Natural killer cell (primary cell): ENCODE results near the gene SMO. TPM values are rescaled to one million over a fixed set of nuclear protein-coding genes. Genes with fewer than 3 reads are reported as not detected.

Source experiments
- ATAC-seq, 3 donors: fragments of 150-1000 bp in 2 of 3; fragments of 200-7000 bp in 1 of 3; cut with Tn5 transposase; 1 replicate in 1 of 3; 2 replicates in 2 of 3; pipeline ENCODE4 v1.10.0; 2021; ENCODE audit warnings: mild to moderate bottlenecking in 2 of 3, moderate library complexity in 2 of 3
- DNase-seq, 2 donors: peaks; one replicate each; pipeline versions ENCODE4 v3.0.0 to v3.0.0-alpha.2; 2013 to 2021; ENCODE audit warnings: mixed read lengths in 1 of 2
- H3K27ac ChIP-seq: one replicate; pipeline ENCODE4 v1.5.1; 2013; ENCODE audit warnings: mild to moderate bottlenecking, low read length
- H3K27me3 ChIP-seq: one replicate; pipeline ENCODE4 v1.6.1; 2013; ENCODE audit warnings: low read length; ENCODE audit not compliant: control insufficient read depth, insufficient read depth
- H3K36me3 ChIP-seq: one replicate; pipeline ENCODE4 v1.6.1; 2013; ENCODE audit warnings: low read length; ENCODE audit not compliant: control insufficient read depth, insufficient read depth
- H3K4me1 ChIP-seq: one replicate; pipeline ENCODE4 v1.6.1; 2013; ENCODE audit warnings: low read length; ENCODE audit not compliant: control insufficient read depth, insufficient read depth
- H3K4me3 ChIP-seq: one replicate; pipeline ENCODE4 v1.5.1; 2013; ENCODE audit warnings: low read length
- H3K9me3 ChIP-seq: one replicate; pipeline ENCODE4 v1.6.1; 2013; ENCODE audit warnings: low read length; ENCODE audit not compliant: control insufficient read depth, insufficient read depth
- H3K27ac Mint-ChIP-seq, 2 donors: one replicate each; pipeline ENCODE4 v1.8.0; 2022; ENCODE audit warnings: mild to moderate bottlenecking in 2 of 2, mixed read lengths in 2 of 2, moderate library complexity in 1 of 2
- H3K27me3 Mint-ChIP-seq, 2 donors: one replicate each; pipeline ENCODE4 v1.8.0; 2022; ENCODE audit warnings: low read depth in 2 of 2, mixed read lengths in 2 of 2
- H3K36me3 Mint-ChIP-seq: one replicate; pipeline ENCODE4 v1.8.0; 2022; ENCODE audit warnings: mixed read lengths
- H3K4me1 Mint-ChIP-seq, 2 donors: one replicate each; pipeline ENCODE4 v1.8.0; 2022; ENCODE audit warnings: mixed read lengths in 2 of 2
- H3K4me3 Mint-ChIP-seq: one replicate; pipeline ENCODE4 v1.8.0; 2022; ENCODE audit warnings: mild to moderate bottlenecking, moderate library complexity, mixed read lengths
- H3K9me3 Mint-ChIP-seq, 2 donors: one replicate each; pipeline ENCODE4 v1.8.0; 2022; ENCODE audit warnings: mixed read lengths in 2 of 2
- CTCF ChIP-seq: fragments of 200-600 bp; IDR thresholded peaks from one replicate; pipeline ENCODE4 v1.8.0; 2022; ENCODE audit warnings: antibody characterized with exemption
- WGBS: methylation state at CpG from one replicate; pipeline ENCODE4 v1.1.7; 2013; ENCODE audit warnings: missing lambda C conversion rate; ENCODE audit not compliant: insufficient coverage; 5-methylcytosine and 5-hydroxymethylcytosine counted together
- intact Hi-C: fragments of 100-400 bp; cut with micrococcal nuclease; formaldehyde crosslinking; loops from one replicate; pipeline ENCODE4 v1.14.2; 2022
- total RNA-seq, 4 donors: library from RNA; stranded (reverse); fragments of 120-200 nt in 1 of 4; gene quantifications; one replicate each; pipeline versions ENCODE4 v1.2.3 to v1.2.4, GENCODE V29; 2013 to 2022

SMO gene
- total RNA-seq, 3 donors from 2014 or later (not counting 1 experiment from before 2014, with no cell fraction given) = 0.09 to 0.50 (median 0.50) TPM

- H3K4me1 Mint-ChIP-seq = peaks cover 5 to 7% of the 10 kb centered on the region in 2 donors
- TF ChIP-seq CTCF = no peak
- ATAC-seq (no peak), DNase-seq (no peak)
- H3K4me3 ChIP-seq = no peak overlapping the region
- no peak overlapping the region for H3K4me3 Mint-ChIP-seq
- no peak overlapping the region for H3K27ac Mint-ChIP-seq
- H3K27ac ChIP-seq = no peak overlapping the region
- H3K4me1 ChIP-seq = peaks cover 14% of the 10 kb centered on the region
- intact Hi-C loops = no loop called here
- H3K36me3 Mint-ChIP-seq = no peaks in the 10 kb centered on the region
- no peaks in the 10 kb centered on the region for H3K36me3 ChIP-seq
- no peaks in the 10 kb centered on the region for H3K9me3 Mint-ChIP-seq
- H3K27me3 Mint-ChIP-seq = peaks cover 29 to 30% of the 10 kb centered on the region in 2 donors
- H3K9me3 ChIP-seq = no peaks in the 10 kb centered on the region
- peaks cover 15% of the 10 kb centered on the region for H3K27me3 ChIP-seq
- 93% methylated on average over 6 of the region's 6 CpGs for WGBS
These were observed 1.6 kb upstream of the SMO start for GRCh38 chr7:129186749-129187260.

DNA sequence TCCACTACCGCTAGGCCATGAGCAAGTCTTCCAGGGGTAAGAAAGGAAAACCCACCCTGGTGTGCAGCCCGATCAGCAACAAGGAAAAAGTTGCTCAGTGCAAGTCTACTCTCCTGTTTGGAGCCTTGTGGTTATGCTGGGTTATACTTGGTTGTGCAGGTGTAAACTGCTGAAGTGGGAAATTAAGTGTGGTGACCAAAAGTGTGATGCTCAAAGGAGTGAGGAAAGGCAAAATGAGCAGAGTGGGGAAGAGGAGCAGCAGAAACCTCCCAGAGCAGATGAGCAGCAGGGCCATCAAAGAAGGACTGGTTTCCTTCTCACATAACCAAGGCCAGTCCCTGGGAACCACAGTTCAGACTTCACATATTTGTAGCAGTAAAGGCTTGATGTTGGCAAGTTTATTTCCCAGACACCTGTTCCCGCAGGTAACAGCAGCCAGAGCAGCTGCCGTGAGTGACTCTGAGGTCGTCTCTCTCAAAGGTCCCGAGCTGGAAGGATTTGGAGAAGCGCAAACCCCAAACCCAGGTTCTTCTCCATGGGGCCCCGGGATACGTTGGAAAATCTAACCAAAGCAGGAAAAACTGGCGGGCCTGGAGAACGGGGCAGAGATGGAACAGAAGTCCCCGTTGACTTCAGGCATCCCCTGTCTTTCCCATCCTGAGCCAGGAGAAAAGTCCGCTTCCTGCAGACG is 607 bp upstream of the SMO start:
- Histone ChIP-seq H3K27ac (no peak overlapping the region), H3K27me3 (peaks cover 15% of the 10 kb centered on the region), H3K4me3 (peak overlapping the region; percentile 13), H3K36me3 (no peaks in the 10 kb centered on the region), H3K4me1 (peaks cover 14% of the 10 kb centered on the region), H3K9me3 (no peaks in the 10 kb centered on the region)
- Mint-ChIP-seq H3K4me3 (peak overlapping the region; percentile 67), H3K27me3 (peaks cover 37 to 39% of the 10 kb centered on the region in 2 donors), H3K4me1 (peaks cover 5 to 7% of the 10 kb centered on the region in 2 donors), H3K9me3 (no peaks in the 10 kb centered on the region), H3K36me3 (no peaks in the 10 kb centered on the region), H3K27ac (no peak overlapping the region)
- TF ChIP-seq CTCF = no peak
- intact Hi-C loops = no loop called here
- no peak for ATAC-seq
- WGBS = 36% methylated on average over 13 of the region's 14 CpGs
- DNase-seq = no peak

DNA sequence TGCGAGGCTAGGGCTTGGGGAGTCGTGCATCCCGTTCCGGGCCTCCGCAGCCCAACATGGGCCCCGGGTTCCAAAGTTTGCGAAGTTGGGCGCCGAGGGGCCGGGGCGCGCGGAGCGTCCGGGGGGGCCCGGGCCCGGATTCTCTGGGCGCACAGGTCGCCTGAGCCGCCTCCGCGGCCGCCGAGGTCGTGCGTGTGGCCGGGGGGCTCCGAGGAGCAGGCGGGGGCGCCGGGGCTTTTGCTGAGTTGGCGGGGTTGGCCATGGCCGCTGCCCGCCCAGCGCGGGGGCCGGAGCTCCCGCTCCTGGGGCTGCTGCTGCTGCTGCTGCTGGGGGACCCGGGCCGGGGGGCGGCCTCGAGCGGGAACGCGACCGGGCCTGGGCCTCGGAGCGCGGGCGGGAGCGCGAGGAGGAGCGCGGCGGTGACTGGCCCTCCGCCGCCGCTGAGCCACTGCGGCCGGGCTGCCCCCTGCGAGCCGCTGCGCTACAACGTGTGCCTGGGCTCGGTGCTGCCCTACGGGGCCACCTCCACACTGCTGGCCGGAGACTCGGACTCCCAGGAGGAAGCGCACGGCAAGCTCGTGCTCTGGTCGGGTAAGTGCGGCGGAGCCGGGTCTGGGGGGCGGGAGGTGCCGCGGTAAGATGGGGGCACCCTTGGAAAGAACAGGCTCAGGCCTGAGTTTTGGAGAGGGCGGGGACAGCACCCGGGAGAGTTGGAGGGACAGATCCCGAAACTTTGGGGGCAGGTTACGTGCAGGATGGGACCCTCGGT is 643 bp downstream of the SMO start:
- intact Hi-C loops = no loop called here
- DNase-seq = no peak
- Histone ChIP-seq H3K36me3 (no peaks in the 10 kb centered on the region), H3K9me3 (no peaks in the 10 kb centered on the region), H3K4me1 (peaks cover 14% of the 10 kb centered on the region), H3K27me3 (peaks cover 15% of the 10 kb centered on the region), H3K27ac (no peak overlapping the region), H3K4me3 (no peak overlapping the region)
- ATAC-seq = peak; percentile 18 to 50 (median 22)
- H3K4me1 Mint-ChIP-seq = peaks cover 5 to 7% of the 10 kb centered on the region in 2 donors
- H3K36me3 Mint-ChIP-seq = no peaks in the 10 kb centered on the region
- no peak for TF ChIP-seq CTCF
- H3K27ac Mint-ChIP-seq = no peak overlapping the region
- 2% methylated on average over 83 of the region's 83 CpGs for WGBS
- peaks cover 39 to 44% of the 10 kb centered on the region in 2 donors for H3K27me3 Mint-ChIP-seq
- peak overlapping the region; percentile 84 for H3K4me3 Mint-ChIP-seq
- H3K9me3 Mint-ChIP-seq = no peaks in the 10 kb centered on the region
